ENCODE results near the gene HECTD3. TPM values are rescaled to one million over a fixed set of nuclear protein-coding genes. Genes with fewer than 3 reads are reported as not detected.
A peak's percentile ranks its signal among the peaks of the same experiment; 100 is the strongest.

The HECTD3 gene
- polyA plus RNA-seq, 1 donor (not counting 4 experiments of a cell fraction or from before 2014, with no cell fraction given): 28.1 TPM

- H4K20me1 ChIP-seq (ENCODE audit: control insufficient read depth, extremely low read depth, insufficient read depth, low read length): no peaks in the 10 kb centered on the region
- dilution Hi-C loops (cut with MboI; ENCODE audit: extremely low pct_ligation_motif_present, low sequenced_read_pairs): no loop called here
- H3K9me1 ChIP-seq (ENCODE audit: control insufficient read depth, extremely low read depth, insufficient read depth, low read length): no peaks in the 10 kb centered on the region
- peaks cover 29 to 43% of the 10 kb centered on the region in 2 experiments for H3K36me3 ChIP-seq (ENCODE audit: control insufficient read depth in 2 of 2, extremely low read depth in 1 of 2, insufficient read depth in 2 of 2, low read length in 2 of 2)
- no peaks in the 10 kb centered on the region for H3K9me3 ChIP-seq (ENCODE audit: control insufficient read depth, low read depth, low read length)
- peak overlapping the region; percentile 99 for H2AFZ ChIP-seq (ENCODE audit: control insufficient read depth, low read length)
- DNase-seq (ENCODE audit: low read depth, low spot score): no peak
- peak overlapping the region; percentile 86 for H3K4me2 ChIP-seq (ENCODE audit: control insufficient read depth, extremely low read depth, insufficient read depth, low read depth, low read length)
- TF ChIP-seq EZH2 (IDR thresholded peaks at IDR 0.05; ENCODE audit: low read length) (no peak), CTCF (optimal IDR thresholded peaks at IDR 0.05 in 1 of 3, IDR thresholded peaks at IDR 0.05 in 1 of 3, conservative IDR thresholded peaks at IDR 0.05 in 1 of 3; ENCODE audit: extremely low read depth in 1 of 3, insufficient read depth in 2 of 3, low read length in 3 of 3) (no peak)
- peak overlapping the region; percentile 88 for H3K27ac ChIP-seq (ENCODE audit: control insufficient read depth, insufficient read depth, low read length)
- peak overlapping the region; percentile 86 for H3K9ac ChIP-seq (ENCODE audit: control insufficient read depth, extremely low read depth, insufficient read depth, low read length)
- H3K79me2 ChIP-seq (ENCODE audit: control insufficient read depth, insufficient read depth, low read length): peaks cover 26% of the 10 kb centered on the region
- H3K27me3 ChIP-seq (ENCODE audit: control insufficient read depth, extremely low read depth, insufficient read depth, low read length): no peaks in the 10 kb centered on the region
- FAIRE-seq: no peak
- H3K4me3 ChIP-seq (ENCODE audit: control insufficient read depth in 2 of 3, extremely low read depth in 1 of 3, insufficient read depth in 2 of 3, low read depth in 1 of 3, low read length in 3 of 3): peak overlapping the region; percentile 76 to 85 (median 84)
- peaks cover 21% of the 10 kb centered on the region for H3K4me1 ChIP-seq (ENCODE audit: control insufficient read depth, extremely low read depth, insufficient read depth, low read length)
These were observed 919 bp downstream of the HECTD3 start for GRCh38 chr1:45009956-45010854.

- Histone ChIP-seq H3K4me2 (ENCODE audit: control insufficient read depth, extremely low read depth, insufficient read depth, low read depth, low read length) (peak overlapping the region; percentile 86), H3K4me3 (ENCODE audit: control insufficient read depth in 2 of 3, extremely low read depth in 1 of 3, insufficient read depth in 2 of 3, low read depth in 1 of 3, low read length in 3 of 3) (no peak overlapping the region), H3K9me1 (ENCODE audit: control insufficient read depth, extremely low read depth, insufficient read depth, low read length) (no peaks in the 10 kb centered on the region), H3K79me2 (ENCODE audit: control insufficient read depth, insufficient read depth, low read length) (peaks cover 26% of the 10 kb centered on the region), H2AFZ (ENCODE audit: control insufficient read depth, low read length) (no peak overlapping the region), H3K36me3 (ENCODE audit: control insufficient read depth in 2 of 2, extremely low read depth in 1 of 2, insufficient read depth in 2 of 2, low read length in 2 of 2) (peaks cover 35 to 45% of the 10 kb centered on the region in 2 experiments), H3K9ac (ENCODE audit: control insufficient read depth, extremely low read depth, insufficient read depth, low read length) (no peak overlapping the region), H3K27me3 (ENCODE audit: control insufficient read depth, extremely low read depth, insufficient read depth, low read length) (no peaks in the 10 kb centered on the region), H3K27ac (ENCODE audit: control insufficient read depth, insufficient read depth, low read length) (no peak overlapping the region), H4K20me1 (ENCODE audit: control insufficient read depth, extremely low read depth, insufficient read depth, low read length) (no peaks in the 10 kb centered on the region), H3K9me3 (ENCODE audit: control insufficient read depth, low read depth, low read length) (no peaks in the 10 kb centered on the region), H3K4me1 (ENCODE audit: control insufficient read depth, extremely low read depth, insufficient read depth, low read length) (peaks cover 21% of the 10 kb centered on the region)
- dilution Hi-C loops (cut with MboI; ENCODE audit: extremely low pct_ligation_motif_present, low sequenced_read_pairs): no loop called here
- no peak for TF ChIP-seq EZH2 (IDR thresholded peaks at IDR 0.05; ENCODE audit: low read length)
- TF ChIP-seq CTCF (optimal IDR thresholded peaks at IDR 0.05 in 1 of 3, IDR thresholded peaks at IDR 0.05 in 1 of 3, conservative IDR thresholded peaks at IDR 0.05 in 1 of 3; ENCODE audit: extremely low read depth in 1 of 3, insufficient read depth in 2 of 3, low read length in 3 of 3): no peak
- DNase-seq (ENCODE audit: low read depth, low spot score): no peak
- FAIRE-seq: no peak
These were observed 1.7 kb downstream of the HECTD3 start for GRCh38 chr1:45009296-45009865.

Data from keratinocyte (primary cell).